GM18526 (cell line): ENCODE data around the gene MYO3B.

Source experiments
- POLR2A ChIP-seq: IDR thresholded peaks from 3 replicates; pipeline ENCODE4 v1.6.1; 2011; ENCODE audit not compliant: insufficient read length; ENCODE audit errors: extremely low read depth

Gene MYO3B

DNA sequence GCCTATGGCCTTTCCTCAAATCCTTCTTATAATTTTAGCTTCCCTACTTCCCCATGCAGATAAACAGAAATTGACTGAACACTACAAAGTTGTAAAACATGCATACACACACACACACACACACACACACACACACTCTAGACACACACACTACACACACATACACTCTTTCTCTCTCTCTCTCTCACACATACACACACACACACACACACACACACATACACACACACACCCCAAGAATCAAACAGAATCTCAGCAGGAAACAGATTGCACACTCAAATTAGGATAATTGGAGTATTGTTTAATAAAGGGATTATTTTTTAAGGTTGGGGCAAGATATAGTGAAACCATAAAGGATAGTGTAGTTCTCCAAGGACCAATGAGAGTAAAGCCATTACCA lies 385.0 kb downstream of the MYO3B start:
- TF ChIP-seq POLR2A = no peak

DNA sequence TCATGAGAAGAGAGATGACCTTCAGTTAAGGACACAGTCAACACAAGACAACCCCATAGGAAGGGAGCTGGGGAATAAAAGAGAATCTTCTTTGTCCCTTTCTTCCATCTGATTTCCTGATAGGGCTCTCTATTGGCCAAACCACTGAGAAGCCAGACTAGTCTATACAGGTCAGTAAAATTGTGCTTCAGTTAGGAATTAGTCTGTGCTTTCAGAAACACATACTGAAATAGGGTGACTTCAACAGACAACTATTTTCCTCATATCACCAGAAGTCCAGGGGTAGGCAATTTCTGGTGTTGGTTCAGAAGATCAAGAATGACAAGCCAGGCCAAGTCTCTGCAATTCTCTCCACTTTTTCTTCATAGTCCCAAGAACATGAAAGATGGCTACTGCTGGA lies 385.5 kb downstream of the MYO3B start:
- TF ChIP-seq POLR2A = no peak

DNA sequence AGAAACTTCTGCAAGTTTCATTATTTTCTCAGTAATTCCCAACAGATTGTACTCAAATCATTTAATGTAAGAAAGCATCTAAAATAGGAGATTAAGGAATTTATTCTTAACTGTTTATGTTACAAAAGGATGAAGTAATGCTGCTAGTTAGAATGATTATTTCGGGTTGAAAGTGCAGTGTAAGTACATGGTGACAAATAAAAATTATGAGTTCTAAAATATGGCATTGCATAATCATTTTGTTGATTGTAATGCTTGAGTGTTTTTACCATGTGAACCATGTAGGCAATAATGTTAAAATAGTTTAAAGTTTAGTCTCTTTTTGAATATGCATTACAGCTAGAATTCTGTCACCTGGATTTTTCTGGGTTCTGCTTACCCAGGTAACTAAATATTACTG lies 388.2 kb downstream of the MYO3B start:
- no peak for TF ChIP-seq POLR2A

DNA sequence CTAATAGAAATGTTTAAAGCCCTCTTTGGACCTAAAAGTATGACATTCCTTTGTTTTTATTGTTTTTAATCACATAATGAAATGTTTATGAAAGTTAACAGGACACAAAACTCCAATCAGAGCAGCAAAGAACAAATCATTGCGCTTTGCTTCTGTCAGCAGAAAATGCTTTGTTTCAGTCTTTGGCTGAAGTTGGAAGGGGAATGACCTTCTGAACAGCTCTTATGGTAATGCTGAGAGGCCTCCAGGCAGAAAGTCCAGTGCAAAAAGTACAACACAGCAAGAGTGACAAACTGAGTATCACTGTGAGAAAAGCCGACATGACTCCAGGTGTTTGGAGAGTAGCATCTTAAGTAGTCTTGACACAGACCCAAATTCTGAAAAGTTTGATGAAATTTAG lies 389.5 kb downstream of the MYO3B start:
- no peak for TF ChIP-seq POLR2A

DNA sequence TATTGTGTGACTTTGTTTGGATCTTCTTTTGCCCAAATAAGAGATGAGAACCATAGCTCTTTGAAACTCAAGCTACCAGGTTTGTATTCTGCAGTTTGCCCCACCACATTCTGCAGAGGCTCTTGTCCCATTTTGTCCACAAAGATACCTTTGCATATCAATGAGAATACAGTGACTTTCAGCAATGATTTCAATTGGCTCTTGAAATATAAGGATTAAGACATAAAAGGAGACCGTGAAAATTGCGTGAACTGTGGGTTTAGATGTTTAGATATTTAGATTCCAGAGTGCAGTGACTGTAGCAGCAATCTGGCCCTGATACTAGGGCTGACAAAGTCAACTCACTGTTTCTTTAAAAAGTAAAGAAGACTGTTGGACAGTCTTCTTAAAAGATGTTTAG lies 390.6 kb downstream of the MYO3B start:
- TF ChIP-seq POLR2A = no peak

- TF ChIP-seq POLR2A = no peak
Observed at GRCh38 chr2:170571612-170572011, 393.7 kb downstream of the MYO3B start.

- TF ChIP-seq POLR2A = no peak
Observed at GRCh38 chr2:170573671-170574070, 395.7 kb downstream of the MYO3B start.

- no peak for TF ChIP-seq POLR2A
Observed at GRCh38 chr2:170576296-170576695, 398.3 kb downstream of the MYO3B start.

- TF ChIP-seq POLR2A = no peak
Observed at GRCh38 chr2:170577356-170577755, 399.4 kb downstream of the MYO3B start.

DNA sequence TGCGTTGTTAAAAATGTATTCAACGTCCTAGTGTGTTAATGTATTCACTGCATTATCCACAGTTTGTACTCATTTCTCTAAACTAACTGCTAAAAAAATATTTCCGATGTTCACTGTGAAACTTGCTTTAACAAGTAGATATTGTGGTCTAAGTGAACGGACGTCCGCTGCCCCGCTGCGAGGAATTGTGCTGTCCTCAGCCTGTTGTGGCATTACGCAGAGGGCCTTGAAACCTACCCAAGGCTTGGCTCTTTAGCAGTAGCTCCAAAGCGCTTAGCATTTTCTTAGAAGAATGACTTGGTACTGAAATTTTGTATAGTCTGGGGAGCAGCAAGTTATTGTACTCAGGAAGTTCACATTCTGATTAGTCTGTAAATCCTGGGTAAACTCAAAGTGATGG lies 400.7 kb downstream of the MYO3B start:
- TF ChIP-seq POLR2A = no peak

DNA sequence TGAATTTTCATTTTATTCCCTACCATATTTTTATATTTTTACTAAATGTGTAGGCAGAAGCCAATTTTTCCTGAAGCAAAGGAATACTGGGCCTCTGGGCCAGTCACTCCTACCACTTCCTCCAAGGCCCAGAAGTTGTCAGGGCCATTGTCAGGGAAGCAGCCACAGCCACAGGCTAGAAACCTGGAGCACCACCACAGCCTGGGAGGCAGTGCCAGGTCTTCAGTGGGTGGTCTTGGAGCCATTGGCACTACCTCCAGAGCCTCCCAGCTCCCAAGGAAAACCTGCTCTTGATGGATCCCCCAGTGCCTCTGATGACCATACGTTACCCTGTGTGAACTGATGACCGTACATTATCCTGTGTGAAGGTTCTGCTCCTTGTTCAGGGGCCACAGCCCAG lies 401.6 kb downstream of the MYO3B start:
- no peak for TF ChIP-seq POLR2A

- no peak for TF ChIP-seq POLR2A
Observed at GRCh38 chr2:170582313-170582712, 404.4 kb downstream of the MYO3B start.

- TF ChIP-seq POLR2A = no peak
Observed at GRCh38 chr2:170582751-170583463, 405.0 kb downstream of the MYO3B start.

- no peak for TF ChIP-seq POLR2A
Observed at GRCh38 chr2:170585067-170585466, 407.1 kb downstream of the MYO3B start.

- no peak for TF ChIP-seq POLR2A
Observed at GRCh38 chr2:170586571-170587095, 408.7 kb downstream of the MYO3B start.

DNA sequence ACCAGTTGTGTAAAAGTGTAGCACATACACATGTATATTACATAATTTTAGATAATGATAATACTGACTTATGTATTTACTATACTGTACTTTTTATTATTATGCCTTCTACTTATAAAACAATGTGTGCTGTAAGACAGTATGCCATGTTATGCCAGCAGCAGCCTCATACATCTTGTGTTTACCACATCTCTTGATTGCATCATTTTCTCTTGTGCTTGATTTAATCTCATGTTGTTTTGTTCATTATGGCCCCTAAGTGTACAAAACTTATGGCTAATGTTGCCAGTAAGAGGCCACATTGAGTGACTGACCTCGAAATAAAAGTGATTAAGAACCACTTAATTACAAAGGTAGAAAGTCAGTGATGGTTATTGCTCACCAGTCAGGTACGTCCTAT lies 409.2 kb downstream of the MYO3B start:
- TF ChIP-seq POLR2A = no peak

DNA sequence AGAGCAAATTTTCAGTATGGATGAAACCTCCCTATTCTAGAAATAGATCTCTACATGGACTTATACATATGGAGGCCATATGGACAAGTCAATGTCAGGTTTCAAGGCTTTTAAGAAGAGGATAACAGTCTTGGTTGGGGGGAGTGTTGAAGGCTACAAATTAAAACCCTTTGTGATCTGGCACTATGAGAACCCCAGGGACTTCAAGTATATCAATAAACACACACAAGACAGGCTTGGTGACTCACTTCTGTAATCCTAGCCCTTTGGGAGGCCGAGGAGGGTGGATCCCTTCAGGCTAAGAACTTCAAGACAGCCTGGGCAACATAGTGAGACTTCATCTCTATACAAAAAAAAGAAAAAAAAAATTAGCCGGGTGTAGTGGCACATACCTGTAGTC lies 410.0 kb downstream of the MYO3B start:
- TF ChIP-seq POLR2A = no peak
